Midbrain (tissue), 1 donor: Measurements from ENCODE around the gene FAM107A.
A peak's percentile ranks its signal among the peaks of the same experiment; 100 is the strongest.
"Not testable (repeated sequence)": the region's sequence is repeated elsewhere in the genome, so short reads cannot be mapped to it uniquely, and the experiment has no call there.

Experiments used
- DNase-seq: peaks from one replicate; lab custom pipeline; 2025; lab: John Stamatoyannopoulos, UW

Gene FAM107A

GRCh38 chr3:58536501-58537411, 40.4 kb downstream of the FAM107A start, which contains the start of gene ACOX2:
TSS of gene ACOX2 (minus strand) at chr3:58537190. CDS start at chr3:58535106, 2,084 bp downstream.
- DNase-seq: no peak

GRCh38 chr3:58535531-58536500, 41.4 kb downstream of the FAM107A start:
- DNase-seq: no peak

GRCh38 chr3:58534592-58535494, 42.3 kb downstream of the FAM107A start:
- no peak for DNase-seq

GRCh38 chr3:58532794-58533220, 44.4 kb downstream of the FAM107A start:
- DNase-seq: peak; percentile 78

DNA sequence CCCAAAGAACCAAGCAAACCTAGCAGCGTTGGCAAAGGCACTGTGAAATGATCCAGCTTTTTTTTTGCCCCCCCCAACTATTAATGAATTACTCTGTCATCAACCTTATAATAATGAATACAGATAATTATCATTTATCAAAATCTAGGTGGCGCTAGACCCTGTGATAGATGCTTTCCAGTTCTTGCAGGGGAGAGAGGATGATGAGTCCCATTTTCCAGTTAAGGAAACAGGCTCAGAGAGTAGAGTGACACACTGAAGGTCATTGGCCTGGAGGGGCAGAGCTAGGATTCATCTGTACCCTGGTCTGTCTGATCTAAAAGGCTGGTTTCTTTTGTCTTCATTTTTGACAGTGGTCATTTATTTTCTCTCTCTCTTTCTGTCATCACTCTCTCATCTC, 45.2 kb downstream of the FAM107A start:
- DNase-seq: no peak

DNA sequence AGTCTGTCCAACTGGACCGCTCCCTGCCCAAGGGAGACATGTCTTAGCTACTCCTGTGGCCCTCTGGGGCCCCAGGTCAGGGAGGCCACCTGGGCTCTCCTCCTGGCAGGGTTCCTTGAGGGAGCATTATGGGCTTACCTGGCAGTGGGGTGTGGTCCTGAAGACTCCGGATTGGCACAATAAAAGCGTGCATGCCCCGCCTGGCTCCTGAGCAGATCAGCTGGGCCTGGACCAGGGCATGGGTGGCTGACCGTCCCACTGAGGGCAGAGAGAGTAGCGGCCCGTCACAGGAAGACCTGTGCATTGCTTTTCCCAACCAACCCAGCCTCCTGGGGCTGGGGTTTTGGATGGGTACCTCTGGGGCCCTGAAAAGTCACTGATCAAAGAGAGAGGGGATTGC, 45.6 kb downstream of the FAM107A start:
- no peak for DNase-seq

DNA sequence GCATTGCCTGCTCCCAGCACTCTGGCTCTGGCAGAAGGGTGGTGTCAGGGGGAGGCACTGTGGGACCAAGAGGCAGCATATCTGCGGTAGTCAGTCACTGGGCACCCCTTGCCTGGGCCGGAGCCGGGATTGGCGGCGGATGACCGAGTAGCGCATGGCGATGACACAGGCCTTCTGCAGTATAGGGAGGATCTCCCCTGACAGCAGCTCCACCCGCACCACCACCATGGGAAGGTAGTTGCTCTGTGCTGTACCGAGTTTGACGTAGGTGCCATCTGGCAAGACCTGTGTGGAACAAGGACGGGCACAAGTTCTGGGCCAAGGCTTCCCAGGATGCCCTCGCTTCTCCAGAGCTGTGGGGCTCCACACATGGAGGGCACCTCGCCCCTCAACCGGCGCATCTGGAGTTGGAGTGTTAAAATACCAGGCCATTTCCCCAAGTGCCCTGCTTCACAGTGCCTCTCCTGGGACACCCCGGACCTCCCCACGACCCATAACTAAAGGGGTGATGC, 46.8 kb downstream of the FAM107A start:
- no peak for DNase-seq

GRCh38 chr3:58529516-58530353, 47.5 kb downstream of the FAM107A start:
- DNase-seq: no peak

GRCh38 chr3:58528629-58529028, 48.6 kb downstream of the FAM107A start:
- no peak for DNase-seq

DNA sequence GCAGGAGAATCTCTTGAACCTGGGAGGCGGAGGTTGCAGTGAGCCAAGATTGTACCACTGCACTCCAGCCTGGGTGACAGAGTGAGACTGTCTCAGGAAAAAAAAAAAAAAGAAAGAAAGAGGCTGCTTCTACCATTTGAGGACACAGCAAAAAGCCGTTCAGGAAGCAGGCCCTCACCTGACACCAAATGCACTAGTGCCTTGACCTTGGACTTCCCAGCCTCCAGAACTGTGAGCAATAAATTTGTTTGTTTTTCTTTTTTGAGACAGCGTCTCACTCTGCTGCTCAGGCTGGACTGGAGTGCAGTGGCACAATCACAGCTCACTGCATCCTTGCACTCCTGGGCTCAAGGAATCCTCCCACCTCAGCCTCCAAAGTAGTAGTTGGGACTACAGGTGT, 49.8 kb downstream of the FAM107A start:
- DNase-seq: not testable (repeated sequence)

DNA sequence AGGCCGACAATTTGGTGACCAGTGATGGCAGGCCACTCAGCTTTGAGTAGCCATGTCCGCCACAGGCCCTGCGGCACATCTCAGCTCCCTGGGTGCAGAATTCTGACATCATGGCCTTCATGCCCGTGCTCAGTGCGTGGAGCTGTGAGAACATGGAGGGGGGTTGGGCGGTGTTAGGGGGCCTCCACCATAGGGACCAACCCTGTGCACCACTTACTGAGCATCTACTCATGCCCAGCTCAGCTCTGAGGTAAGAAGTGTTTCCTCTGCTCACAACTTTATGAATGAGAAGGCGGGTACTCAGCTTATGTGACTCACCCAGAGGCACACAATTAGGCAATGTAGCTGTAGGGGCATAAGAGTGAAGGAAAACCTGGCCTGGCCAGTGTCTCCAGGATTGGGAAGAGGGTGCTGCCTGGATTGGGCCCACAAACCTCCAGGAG, 50.7 kb downstream of the FAM107A start:
- no peak for DNase-seq

DNA sequence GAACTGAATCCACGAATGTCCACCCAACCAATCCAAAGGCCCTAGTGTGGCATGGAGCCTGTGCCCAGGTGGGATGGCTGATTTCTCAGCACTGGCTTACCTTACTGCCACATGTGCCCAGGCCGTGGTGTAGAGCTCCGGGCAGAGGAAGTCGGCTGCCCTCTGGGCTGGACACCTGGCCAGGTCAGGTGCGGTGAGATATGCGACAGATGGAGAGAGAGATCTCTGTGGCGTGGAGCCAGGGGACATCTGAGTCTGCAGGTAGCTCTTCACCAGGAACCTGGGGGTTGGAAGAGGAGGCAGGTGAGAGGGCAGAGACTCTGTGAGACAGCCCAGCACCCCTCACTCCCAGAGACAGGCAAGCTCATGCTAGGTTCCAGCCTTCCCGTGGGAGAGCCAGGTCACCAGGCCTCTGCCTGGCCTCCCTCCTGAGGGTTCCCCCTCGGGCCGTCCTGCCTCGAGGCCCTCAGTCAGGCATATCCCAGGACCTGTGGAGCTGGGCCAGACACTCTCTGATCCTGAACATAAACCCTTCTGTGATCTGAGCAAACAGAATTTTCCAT, 52.8 kb downstream of the FAM107A start:
- DNase-seq: no peak

- DNase-seq: no peak
Measured at GRCh38 chr3:58522759-58523425, 54.3 kb downstream of the FAM107A start.

GRCh38 chr3:58521917-58522631, 55.1 kb downstream of the FAM107A start:
- peak; percentile 74 for DNase-seq

DNA sequence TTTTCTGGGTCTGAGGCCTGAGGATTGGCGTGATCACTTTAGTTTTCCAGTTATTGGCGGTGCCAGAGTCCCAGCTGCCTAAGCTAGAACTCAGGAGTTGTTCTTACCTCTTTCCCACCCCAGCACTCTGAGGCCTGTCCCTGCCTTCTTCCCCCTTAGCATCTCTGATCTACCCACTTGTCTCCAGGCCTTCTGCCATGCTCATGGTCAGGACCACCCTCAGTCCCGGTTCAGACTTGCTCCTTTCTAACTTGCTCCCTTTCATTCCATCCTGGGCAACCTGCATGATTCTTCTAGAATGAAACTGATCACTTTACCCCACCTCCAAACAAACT, 55.9 kb downstream of the FAM107A start:
- DNase-seq: no peak

- no peak for DNase-seq
Measured at GRCh38 chr3:58520403-58521335, 56.5 kb downstream of the FAM107A start.

GRCh38 chr3:58519668-58520402, 57.4 kb downstream of the FAM107A start:
- DNase-seq: no peak
